GM19397 (cell line): ENCODE results near the gene PTCD1.
A peak's percentile ranks its signal among the peaks of the same experiment; 100 is the strongest.
"Not testable (repeated sequence)": the region's sequence is repeated elsewhere in the genome, so short reads cannot be mapped to it uniquely, and the experiment has no call there.

Experiments used
- ATAC-seq: cut with Tn5 transposase; IDR thresholded peaks from one replicate; pipeline ENCODE4 v1.9.1; 2021; ENCODE audit warnings: mild to moderate bottlenecking, moderate library complexity; ENCODE audit not compliant: unreplicated experiment

Gene PTCD1

DNA sequence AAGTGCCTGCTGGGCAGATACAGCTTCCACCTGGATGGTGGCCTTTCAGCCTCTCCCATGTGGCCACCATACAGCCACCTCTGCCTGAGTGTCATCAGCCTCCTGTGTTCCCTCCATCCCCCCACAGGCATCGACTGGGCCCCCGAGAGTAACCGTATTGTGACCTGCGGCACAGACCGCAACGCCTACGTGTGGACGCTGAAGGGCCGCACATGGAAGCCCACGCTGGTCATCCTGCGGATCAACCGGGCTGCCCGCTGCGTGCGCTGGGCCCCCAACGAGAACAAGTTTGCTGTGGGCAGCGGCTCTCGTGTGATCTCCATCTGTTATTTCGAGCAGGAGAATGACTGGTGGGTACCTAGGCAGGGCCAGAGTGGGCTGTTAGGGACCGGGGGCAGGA, 50.7 kb downstream of the PTCD1 start:
- no peak for ATAC-seq

DNA sequence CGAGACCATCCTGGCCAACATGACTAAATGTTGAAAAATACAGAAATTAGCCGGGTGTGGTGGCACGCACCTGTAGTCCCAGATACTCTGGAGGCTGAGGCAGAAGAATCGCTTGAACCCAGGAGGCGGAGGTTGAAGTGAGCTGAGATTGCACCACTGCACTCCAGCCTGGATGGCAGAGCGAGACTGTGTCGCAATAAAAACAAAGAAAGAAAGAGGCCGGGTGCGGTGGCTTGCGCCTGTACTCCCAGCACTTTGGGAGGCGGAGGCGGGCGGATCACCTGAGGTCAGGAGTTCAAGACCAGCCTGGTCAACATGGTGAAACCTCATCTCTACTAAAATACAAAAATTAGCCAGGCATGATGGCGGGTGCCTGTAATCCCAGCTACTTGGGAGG, 51.4 kb downstream of the PTCD1 start:
- not testable (repeated sequence) for ATAC-seq

GRCh38 chr7:99386584-99387238, 51.9 kb downstream of the PTCD1 start:
- ATAC-seq: no peak

DNA sequence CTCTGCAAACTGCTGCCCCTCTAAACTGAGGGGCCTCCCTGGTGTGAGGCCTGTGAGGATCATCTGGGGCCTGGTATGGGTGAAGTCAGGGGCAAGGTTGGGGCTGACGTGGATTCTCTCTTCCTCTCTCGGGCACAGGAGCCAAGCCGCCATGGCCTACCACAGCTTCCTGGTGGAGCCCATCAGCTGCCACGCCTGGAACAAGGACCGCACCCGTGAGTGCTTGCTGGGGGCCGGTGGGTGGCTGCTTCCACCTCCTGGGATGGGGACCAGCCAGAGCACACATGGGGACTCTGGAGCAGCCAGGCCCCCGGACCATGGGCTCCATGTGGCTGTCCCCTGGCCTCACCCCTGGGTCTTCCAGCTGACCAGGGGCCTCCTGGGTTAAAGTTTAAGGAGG, 53.0 kb downstream of the PTCD1 start:
- no peak for ATAC-seq

GRCh38 chr7:99384523-99384922, 54.1 kb downstream of the PTCD1 start:
- ATAC-seq: no peak

GRCh38 chr7:99383791-99384370, 54.7 kb downstream of the PTCD1 start:
- ATAC-seq: no peak

GRCh38 chr7:99383203-99383602, 55.4 kb downstream of the PTCD1 start:
- ATAC-seq: no peak

GRCh38 chr7:99381664-99382075, 56.9 kb downstream of the PTCD1 start:
- ATAC-seq: no peak

- peak; percentile 84 for ATAC-seq
Observed at GRCh38 chr7:99380823-99381663, 57.6 kb downstream of the PTCD1 start.

GRCh38 chr7:99380032-99380822, 58.4 kb downstream of the PTCD1 start:
- peak; percentile 33 for ATAC-seq

DNA sequence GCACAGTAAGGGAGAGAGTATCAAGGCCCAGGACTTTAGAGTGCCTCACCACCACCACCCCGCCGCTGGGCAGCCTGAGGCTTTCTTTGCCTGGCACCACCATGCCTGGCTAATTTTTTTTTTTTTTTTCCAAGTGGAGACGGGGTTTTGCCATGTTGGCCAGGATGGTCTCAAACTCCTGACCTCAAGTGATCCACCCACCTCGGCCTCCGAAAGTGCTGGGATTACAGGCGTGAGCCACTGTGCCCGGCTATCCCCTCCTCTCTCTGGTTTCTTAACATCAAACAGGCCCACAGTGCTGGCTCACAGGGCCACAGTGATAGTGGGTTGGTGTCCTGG, 58.9 kb downstream of the PTCD1 start:
- ATAC-seq: not testable (repeated sequence)

- no peak for ATAC-seq
Observed at GRCh38 chr7:99379043-99379577, 59.5 kb downstream of the PTCD1 start.

- ATAC-seq: peak; percentile 43
Observed at GRCh38 chr7:99375070-99375807, 63.4 kb downstream of the PTCD1 start.

- peak; percentile 60 for ATAC-seq
Observed at GRCh38 chr7:99374111-99375064, 64.2 kb downstream of the PTCD1 start, which contains the start of gene ARPC1B. TSS of gene ARPC1B (plus strand) at chr7:99374730. CDS start at chr7:99385715, 10,985 bp downstream.

DNA sequence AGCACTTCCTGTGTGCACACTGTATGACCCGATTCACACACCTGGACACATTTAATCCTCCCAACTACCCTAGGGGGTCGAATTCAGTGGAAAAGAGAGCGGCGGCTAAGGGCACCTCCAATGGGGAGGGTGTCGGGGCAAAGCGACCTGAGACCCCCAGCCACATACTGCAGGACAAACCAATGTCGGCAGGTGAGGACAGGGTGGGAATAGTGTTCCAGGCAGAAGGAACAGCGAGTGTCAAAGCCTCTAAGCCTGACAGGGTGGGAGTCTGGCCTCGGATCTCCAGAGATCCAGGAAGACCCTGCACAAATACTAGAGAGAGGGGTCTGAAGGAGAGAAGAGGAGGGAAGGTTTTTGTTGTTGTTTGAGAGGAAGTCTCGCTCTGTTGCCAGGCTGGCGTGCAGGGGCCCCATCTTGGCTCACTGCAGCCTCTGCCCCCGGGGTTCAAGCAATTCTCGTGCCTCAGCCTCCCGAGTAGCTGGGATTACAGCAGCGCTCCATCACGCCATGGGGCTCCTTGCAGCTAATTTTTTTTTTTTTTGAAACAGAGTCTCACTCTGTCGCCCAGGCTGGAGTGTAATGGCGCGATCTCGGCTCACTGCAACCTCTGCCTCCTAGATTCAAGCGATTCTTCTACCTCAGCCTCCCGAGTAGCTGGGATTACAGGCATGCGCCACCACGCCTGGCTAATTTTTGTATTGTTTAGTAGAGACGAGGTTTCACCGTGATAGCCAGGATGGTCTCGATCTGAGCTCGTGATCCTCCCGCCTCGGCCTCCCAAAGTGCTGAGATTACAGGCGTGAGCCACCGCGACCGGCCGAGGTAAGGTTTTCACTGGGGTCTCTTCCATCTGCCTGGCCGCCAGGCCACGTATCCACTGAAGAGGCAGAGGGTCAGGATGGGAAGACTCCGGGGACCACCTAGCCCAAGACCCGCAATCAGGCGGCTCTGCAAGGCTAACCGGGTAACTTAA, 65.2 kb downstream of the PTCD1 start:
- no peak for ATAC-seq

- ATAC-seq: no peak
Observed at GRCh38 chr7:99372275-99373090, 66.1 kb downstream of the PTCD1 start.

DNA sequence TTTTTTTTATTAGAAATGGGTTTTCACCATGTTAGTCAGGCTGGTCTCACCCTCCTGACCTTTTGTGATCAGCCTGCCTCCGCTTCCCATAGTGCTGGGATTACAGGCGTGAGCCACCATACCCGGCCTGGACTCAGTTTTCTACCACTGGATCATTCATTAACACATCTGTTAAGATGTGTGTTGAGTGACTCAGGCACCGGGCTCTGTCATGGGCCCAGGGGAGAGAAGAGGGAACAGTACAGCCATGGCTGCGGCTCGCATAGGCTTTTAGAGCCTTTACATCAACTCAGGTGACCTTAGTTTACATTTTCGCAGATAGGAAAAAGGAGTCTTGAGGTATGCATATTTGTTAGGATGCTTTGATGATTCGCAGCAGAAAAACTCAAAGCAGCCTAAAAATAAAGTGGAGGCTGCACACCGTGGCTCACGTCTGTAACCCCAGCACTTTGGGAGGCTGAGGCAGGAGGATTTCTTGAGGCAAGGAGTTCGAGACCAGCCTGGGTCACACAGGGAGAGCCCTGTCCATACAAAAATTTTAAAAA, 67.2 kb downstream of the PTCD1 start:
- no peak for ATAC-seq
